GM23338 (cell line): ENCODE results near the gene PAX2. TPM values are rescaled to one million over a fixed set of nuclear protein-coding genes. Genes with fewer than 3 reads are reported as not detected.

Experiments
- ATAC-seq: fragments of 200-7000 bp; cut with Tn5 transposase; 3 replicates; pipeline ENCODE4 v1.9.1; 2020
- DNase-seq: peaks from one replicate; pipeline ENCODE4 v3.0.0-alpha.2; 2015; ENCODE audit warnings: low spot score
- H2AFZ ChIP-seq: fragments of 200-600 bp; sonication (generic); 2 replicates; pipeline ENCODE4 v1.8.0; 2016; ENCODE audit warnings: antibody characterized with exemption, mild to moderate bottlenecking, moderate library complexity
- H3F3A ChIP-seq: fragments of 200-600 bp; sonication (generic); replicated peaks from 2 replicates; pipeline ENCODE4 v1.8.0; 2017; ENCODE audit warnings: antibody characterized with exemption, mixed run types, low read depth
- H3K27ac ChIP-seq: fragments of 200-600 bp; sonication (generic); 2 replicates; pipeline ENCODE4 v1.6.1; 2016; ENCODE audit warnings: low read depth
- H3K27me3 ChIP-seq: fragments of 200-600 bp; sonication (generic); 2 replicates; pipeline ENCODE4 v1.8.0; 2016; ENCODE audit warnings: mild to moderate bottlenecking, mixed run types, moderate library complexity; ENCODE audit not compliant: insufficient read depth
- H3K36me3 ChIP-seq: fragments of 200-600 bp; sonication (generic); 2 replicates; pipeline ENCODE4 v1.8.0; 2016; ENCODE audit warnings: mild to moderate bottlenecking; ENCODE audit not compliant: insufficient read depth
- H3K4me1 ChIP-seq: fragments of 200-600 bp; sonication (generic); 2 replicates; pipeline ENCODE4 v1.8.0; 2016; ENCODE audit warnings: mild to moderate bottlenecking, moderate library complexity; ENCODE audit not compliant: insufficient read depth
- H3K4me2 ChIP-seq: fragments of 200-600 bp; sonication (generic); 2 replicates; pipeline ENCODE4 v1.7.1; 2017; ENCODE audit warnings: mixed run types
- H3K4me3 ChIP-seq: fragments of 200-600 bp; sonication (generic); 2 replicates; pipeline ENCODE4 v1.6.1; 2016; ENCODE audit warnings: mixed run types
- H3K79me2 ChIP-seq: fragments of 200-600 bp; sonication (generic); replicated peaks from 2 replicates; pipeline ENCODE4 v1.8.0; 2017; ENCODE audit warnings: mild to moderate bottlenecking; ENCODE audit not compliant: insufficient read depth
- H3K9me2 ChIP-seq: fragments of 200-600 bp; sonication (generic); 2 replicates; pipeline ENCODE4 v1.8.0; 2017; ENCODE audit not compliant: insufficient read depth
- H4K20me1 ChIP-seq: fragments of 200-600 bp; sonication (generic); replicated peaks from 2 replicates; pipeline ENCODE4 v1.8.0; 2017; ENCODE audit warnings: mild to moderate bottlenecking; ENCODE audit not compliant: insufficient read depth
- H3K27ac Mint-ChIP-seq: 2 replicates; pipeline ENCODE4 v1.8.0; 2020; ENCODE audit warnings: inconsistent platforms, mild to moderate bottlenecking, moderate library complexity, mixed read lengths
- H3K27me3 Mint-ChIP-seq: 3 replicates; pipeline ENCODE4 v1.8.0; 2022; ENCODE audit warnings: low read depth, mild to moderate bottlenecking, moderate library complexity, mixed read lengths, inconsistent platforms; ENCODE audit not compliant: insufficient read depth, poor library complexity
- H3K36me3 Mint-ChIP-seq: 3 replicates; pipeline ENCODE4 v1.8.0; 2021; ENCODE audit warnings: low read depth, mild to moderate bottlenecking, inconsistent platforms, moderate library complexity, mixed read lengths
- H3K4me1 Mint-ChIP-seq: 3 replicates; pipeline ENCODE4 v1.8.0; 2020; ENCODE audit warnings: mild to moderate bottlenecking, inconsistent platforms, mixed read lengths
- H3K4me3 Mint-ChIP-seq: 3 replicates; pipeline ENCODE4 v1.8.0; 2021; ENCODE audit warnings: moderate library complexity, mild to moderate bottlenecking, inconsistent platforms, mixed read lengths
- H3K9me3 Mint-ChIP-seq: 3 replicates; pipeline ENCODE4 v1.8.0; 2020; ENCODE audit warnings: moderate library complexity, mild to moderate bottlenecking, inconsistent platforms, mixed read lengths
- CREB1 ChIP-seq: fragments of 250-450 bp; sonication (Bioruptor Pico); IDR thresholded peaks from 2 replicates; pipeline ENCODE4 v1.5.0; 2020; ENCODE audit warnings: low read depth, mild to moderate bottlenecking, moderate library complexity
- CTCF ChIP-seq, 2 experiments: fragments of 200-600 bp in 1 of 2; sonication (generic) in 1 of 2; conservative IDR thresholded peaks; 2 replicates each; pipeline versions ENCODE4 v1.5.1 to v1.6.1; 2016 to 2017; ENCODE audit warnings: antibody characterized with exemption in 2 of 2, low read depth in 2 of 2, mild to moderate bottlenecking in 2 of 2, moderate library complexity in 1 of 2
- ETS1 ChIP-seq: IDR thresholded peaks from 2 replicates; pipeline ENCODE4 v1.6.1; 2016; ENCODE audit warnings: antibody characterized with exemption
- EZH2 ChIP-seq: fragments of 200-600 bp; sonication (generic); IDR thresholded peaks from one replicate; pipeline ENCODE4 v1.8.0; 2017; ENCODE audit warnings: antibody characterized with exemption, mild to moderate bottlenecking, low read depth; ENCODE audit not compliant: unreplicated experiment
- EZH2phosphoT487 ChIP-seq: fragments of 200-600 bp; sonication (generic); IDR thresholded peaks from one replicate; pipeline ENCODE4 v1.8.1; 2018; ENCODE audit warnings: antibody characterized with exemption; ENCODE audit not compliant: unreplicated experiment
- JUNB ChIP-seq: IDR thresholded peaks from one replicate; pipeline ENCODE4 v1.6.1; 2016; ENCODE audit warnings: antibody characterized with exemption; ENCODE audit not compliant: unreplicated experiment
- NANOG ChIP-seq: IDR thresholded peaks from 2 replicates; pipeline ENCODE4 v1.6.1; 2016; ENCODE audit warnings: antibody characterized with exemption, borderline replicate concordance
- POLR2AphosphoS5 ChIP-seq: IDR thresholded peaks from 2 replicates; pipeline ENCODE4 v1.6.1; 2016; ENCODE audit warnings: antibody characterized with exemption, low read depth
- STAT1 ChIP-seq: IDR thresholded peaks from one replicate; pipeline ENCODE4 v1.6.1; 2016; ENCODE audit warnings: antibody characterized with exemption; ENCODE audit not compliant: unreplicated experiment
- ZNF114 ChIP-seq: fragments of 250-450 bp; sonication (Bioruptor Pico); IDR thresholded peaks from 2 replicates; pipeline ENCODE4 v1.5.0; 2020; ENCODE audit warnings: mild to moderate bottlenecking, moderate library complexity
- ZNF331 ChIP-seq: fragments of 250-450 bp; sonication (Bioruptor Pico); IDR thresholded peaks from 2 replicates; pipeline ENCODE4 v1.5.0; 2020; ENCODE audit warnings: low read depth, mild to moderate bottlenecking, moderate library complexity
- polyA plus RNA-seq: library from polyadenylated mRNA; unstranded; fragments of >200 nt; fragmentation: Nextera tagmentation; extraction: Ambion mirVana; gene quantifications from 2 replicates; pipeline ENCODE4 v1.2.1, GENCODE V29; 2016
- total RNA-seq: library from RNA; depleted of rRNA; stranded (reverse); fragments of >200 nt; shearing (Covaris generic); gene quantifications from 2 replicates; pipeline ENCODE4 v1.2.3, GENCODE V29; 2014
- TF ChIP-seq, protein P1 (sequence below): IDR thresholded peaks from one replicate; pipeline ENCODE4 v1.6.1; 2018; ENCODE audit warnings: antibody characterized with exemption; ENCODE audit not compliant: unreplicated experiment
- TF ChIP-seq, protein P2 (sequence below): fragments of 250-450 bp; sonication (Bioruptor Pico); IDR thresholded peaks from 2 replicates; pipeline ENCODE4 v1.5.0; 2020; ENCODE audit warnings: mild to moderate bottlenecking, moderate library complexity

PAX2 gene
- total and polyA plus RNA-seq, 2 experiments from 2014 or later: not detected

DNA sequence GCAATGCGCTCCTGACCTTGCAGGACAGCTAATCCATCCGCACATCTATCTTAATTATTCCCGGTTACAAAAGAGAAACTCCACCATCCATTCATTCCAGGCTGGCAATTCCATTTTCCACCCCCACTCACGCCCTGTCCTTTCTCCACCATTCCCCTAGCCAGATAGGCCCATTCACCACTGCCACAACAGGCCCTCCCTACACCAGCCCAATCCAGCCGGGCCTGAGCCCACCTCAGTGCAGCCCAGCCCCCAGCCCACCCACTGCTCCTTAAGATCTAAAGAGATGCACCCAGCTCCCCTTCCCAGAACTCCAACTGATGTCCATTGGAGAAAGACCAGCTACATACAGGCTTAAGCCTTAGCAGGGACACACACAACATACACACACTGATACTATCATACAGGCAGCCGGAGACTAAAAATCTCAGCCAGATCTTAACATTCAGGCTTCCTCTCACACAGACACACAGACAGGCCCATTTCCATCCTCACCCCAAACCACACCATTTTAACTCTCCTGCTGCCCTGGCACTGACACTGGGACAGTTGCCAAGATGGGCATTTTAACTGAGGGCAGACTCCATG, 38.0 kb upstream of the PAX2 start:
- Histone ChIP-seq H3K27me3 (peaks cover 61% of the 10 kb centered on the region), H4K20me1 (peaks cover 12% of the 10 kb centered on the region; the same call in 1 of the 2 replicates), H3K36me3 (no peaks in the 10 kb centered on the region), H3K9me2 (no peaks in the 10 kb centered on the region), H3F3A (no peaks in the 10 kb centered on the region), H2AFZ (no peak overlapping the region), H3K4me1 (no peaks in the 10 kb centered on the region; the same call in 1 of the 2 replicates), H3K79me2 (no peaks in the 10 kb centered on the region), H3K27ac (no peak overlapping the region), H3K4me2 (no peak overlapping the region), H3K4me3 (no peak overlapping the region)
- ATAC-seq: no peak
- Mint-ChIP-seq H3K4me1 (peaks cover 12% of the 10 kb centered on the region), H3K36me3 (no peaks in the 10 kb centered on the region), H3K4me3 (no peak overlapping the region), H3K27me3 (peaks cover 53% of the 10 kb centered on the region), H3K27ac (no peak overlapping the region), H3K9me3 (no peaks in the 10 kb centered on the region; the same call in 2 of the 3 replicates)
- TF ChIP-seq CTCF (conservative IDR thresholded peaks at IDR 0.05; ENCODE audit: low read depth in 2 of 2): no peak
- TF ChIP-seq STAT1: no peak
- no peak for TF ChIP-seq ETS1
- no peak for TF ChIP-seq POLR2AphosphoS5
- TF ChIP-seq ZNF114 (CRISPR knock-in tag): no peak
- no peak for TF ChIP-seq JUNB
- TF ChIP-seq CREB1: no peak
- TF ChIP-seq, protein P1, sequence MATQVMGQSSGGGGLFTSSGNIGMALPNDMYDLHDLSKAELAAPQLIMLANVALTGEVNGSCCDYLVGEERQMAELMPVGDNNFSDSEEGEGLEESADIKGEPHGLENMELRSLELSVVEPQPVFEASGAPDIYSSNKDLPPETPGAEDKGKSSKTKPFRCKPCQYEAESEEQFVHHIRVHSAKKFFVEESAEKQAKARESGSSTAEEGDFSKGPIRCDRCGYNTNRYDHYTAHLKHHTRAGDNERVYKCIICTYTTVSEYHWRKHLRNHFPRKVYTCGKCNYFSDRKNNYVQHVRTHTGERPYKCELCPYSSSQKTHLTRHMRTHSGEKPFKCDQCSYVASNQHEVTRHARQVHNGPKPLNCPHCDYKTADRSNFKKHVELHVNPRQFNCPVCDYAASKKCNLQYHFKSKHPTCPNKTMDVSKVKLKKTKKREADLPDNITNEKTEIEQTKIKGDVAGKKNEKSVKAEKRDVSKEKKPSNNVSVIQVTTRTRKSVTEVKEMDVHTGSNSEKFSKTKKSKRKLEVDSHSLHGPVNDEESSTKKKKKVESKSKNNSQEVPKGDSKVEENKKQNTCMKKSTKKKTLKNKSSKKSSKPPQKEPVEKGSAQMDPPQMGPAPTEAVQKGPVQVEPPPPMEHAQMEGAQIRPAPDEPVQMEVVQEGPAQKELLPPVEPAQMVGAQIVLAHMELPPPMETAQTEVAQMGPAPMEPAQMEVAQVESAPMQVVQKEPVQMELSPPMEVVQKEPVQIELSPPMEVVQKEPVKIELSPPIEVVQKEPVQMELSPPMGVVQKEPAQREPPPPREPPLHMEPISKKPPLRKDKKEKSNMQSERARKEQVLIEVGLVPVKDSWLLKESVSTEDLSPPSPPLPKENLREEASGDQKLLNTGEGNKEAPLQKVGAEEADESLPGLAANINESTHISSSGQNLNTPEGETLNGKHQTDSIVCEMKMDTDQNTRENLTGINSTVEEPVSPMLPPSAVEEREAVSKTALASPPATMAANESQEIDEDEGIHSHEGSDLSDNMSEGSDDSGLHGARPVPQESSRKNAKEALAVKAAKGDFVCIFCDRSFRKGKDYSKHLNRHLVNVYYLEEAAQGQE: no peak
- no peak for TF ChIP-seq NANOG
- TF ChIP-seq EZH2: no peak
- no peak for TF ChIP-seq ZNF331
- TF ChIP-seq, protein P2, sequence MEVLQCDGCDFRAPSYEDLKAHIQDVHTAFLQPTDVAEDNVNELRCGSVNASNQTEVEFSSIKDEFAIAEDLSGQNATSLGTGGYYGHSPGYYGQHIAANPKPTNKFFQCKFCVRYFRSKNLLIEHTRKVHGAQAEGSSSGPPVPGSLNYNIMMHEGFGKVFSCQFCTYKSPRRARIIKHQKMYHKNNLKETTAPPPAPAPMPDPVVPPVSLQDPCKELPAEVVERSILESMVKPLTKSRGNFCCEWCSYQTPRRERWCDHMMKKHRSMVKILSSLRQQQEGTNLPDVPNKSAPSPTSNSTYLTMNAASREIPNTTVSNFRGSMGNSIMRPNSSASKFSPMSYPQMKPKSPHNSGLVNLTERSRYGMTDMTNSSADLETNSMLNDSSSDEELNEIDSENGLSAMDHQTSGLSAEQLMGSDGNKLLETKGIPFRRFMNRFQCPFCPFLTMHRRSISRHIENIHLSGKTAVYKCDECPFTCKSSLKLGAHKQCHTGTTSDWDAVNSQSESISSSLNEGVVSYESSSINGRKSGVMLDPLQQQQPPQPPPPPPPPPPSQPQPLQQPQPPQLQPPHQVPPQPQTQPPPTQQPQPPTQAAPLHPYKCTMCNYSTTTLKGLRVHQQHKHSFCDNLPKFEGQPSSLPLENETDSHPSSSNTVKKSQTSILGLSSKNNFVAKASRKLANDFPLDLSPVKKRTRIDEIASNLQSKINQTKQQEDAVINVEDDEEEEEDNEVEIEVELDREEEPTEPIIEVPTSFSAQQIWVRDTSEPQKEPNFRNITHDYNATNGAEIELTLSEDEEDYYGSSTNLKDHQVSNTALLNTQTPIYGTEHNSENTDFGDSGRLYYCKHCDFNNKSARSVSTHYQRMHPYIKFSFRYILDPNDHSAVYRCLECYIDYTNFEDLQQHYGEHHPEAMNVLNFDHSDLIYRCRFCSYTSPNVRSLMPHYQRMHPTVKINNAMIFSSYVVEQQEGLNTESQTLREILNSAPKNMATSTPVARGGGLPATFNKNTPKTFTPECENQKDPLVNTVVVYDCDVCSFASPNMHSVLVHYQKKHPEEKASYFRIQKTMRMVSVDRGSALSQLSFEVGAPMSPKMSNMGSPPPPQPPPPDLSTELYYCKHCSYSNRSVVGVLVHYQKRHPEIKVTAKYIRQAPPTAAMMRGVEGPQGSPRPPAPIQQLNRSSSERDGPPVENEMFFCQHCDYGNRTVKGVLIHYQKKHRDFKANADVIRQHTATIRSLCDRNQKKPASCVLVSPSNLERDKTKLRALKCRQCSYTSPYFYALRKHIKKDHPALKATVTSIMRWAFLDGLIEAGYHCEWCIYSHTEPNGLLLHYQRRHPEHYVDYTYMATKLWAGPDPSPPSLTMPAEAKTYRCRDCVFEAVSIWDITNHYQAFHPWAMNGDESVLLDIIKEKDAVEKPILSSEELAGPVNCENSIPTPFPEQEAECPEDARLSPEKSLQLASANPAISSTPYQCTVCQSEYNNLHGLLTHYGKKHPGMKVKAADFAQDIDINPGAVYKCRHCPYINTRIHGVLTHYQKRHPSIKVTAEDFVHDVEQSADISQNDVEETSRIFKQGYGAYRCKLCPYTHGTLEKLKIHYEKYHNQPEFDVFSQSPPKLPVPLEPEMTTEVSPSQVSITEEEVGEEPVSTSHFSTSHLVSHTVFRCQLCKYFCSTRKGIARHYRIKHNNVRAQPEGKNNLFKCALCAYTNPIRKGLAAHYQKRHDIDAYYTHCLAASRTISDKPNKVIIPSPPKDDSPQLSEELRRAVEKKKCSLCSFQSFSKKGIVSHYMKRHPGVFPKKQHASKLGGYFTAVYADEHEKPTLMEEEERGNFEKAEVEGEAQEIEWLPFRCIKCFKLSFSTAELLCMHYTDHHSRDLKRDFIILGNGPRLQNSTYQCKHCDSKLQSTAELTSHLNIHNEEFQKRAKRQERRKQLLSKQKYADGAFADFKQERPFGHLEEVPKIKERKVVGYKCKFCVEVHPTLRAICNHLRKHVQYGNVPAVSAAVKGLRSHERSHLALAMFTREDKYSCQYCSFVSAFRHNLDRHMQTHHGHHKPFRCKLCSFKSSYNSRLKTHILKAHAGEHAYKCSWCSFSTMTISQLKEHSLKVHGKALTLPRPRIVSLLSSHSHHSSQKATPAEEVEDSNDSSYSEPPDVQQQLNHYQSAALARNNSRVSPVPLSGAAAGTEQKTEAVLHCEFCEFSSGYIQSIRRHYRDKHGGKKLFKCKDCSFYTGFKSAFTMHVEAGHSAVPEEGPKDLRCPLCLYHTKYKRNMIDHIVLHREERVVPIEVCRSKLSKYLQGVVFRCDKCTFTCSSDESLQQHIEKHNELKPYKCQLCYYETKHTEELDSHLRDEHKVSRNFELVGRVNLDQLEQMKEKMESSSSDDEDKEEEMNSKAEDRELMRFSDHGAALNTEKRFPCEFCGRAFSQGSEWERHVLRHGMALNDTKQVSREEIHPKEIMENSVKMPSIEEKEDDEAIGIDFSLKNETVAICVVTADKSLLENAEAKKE (CRISPR knock-in tag): no peak
- TF ChIP-seq EZH2phosphoT487: no peak
- DNase-seq: no peak
